T-helper 1 cell treated with Interleukin-12 subunit alpha and Interleukin-12 subunit beta and Interleukin-4 antibody, amounts not matched to agents 30 ng/mL and 1 ng/mL, for 36 hours (primary cell): ENCODE data around the gene GATC. TPM values are rescaled to one million over a fixed set of nuclear protein-coding genes. Genes with fewer than 3 reads are reported as not detected.

Experiments
- intact Hi-C: fragments of 100-400 bp; cut with micrococcal nuclease; formaldehyde crosslinking; loops from one replicate; pipeline ENCODE4 v1.15.1; 2024
- total RNA-seq: library from RNA; stranded (reverse); gene quantifications from 2 replicates; pipeline ENCODE4 v1.2.3, GENCODE V29; 2022

Gene GATC
- total RNA-seq, 1 donor from 2014 or later = 37.3 TPM

GRCh38 chr12:120495731-120496412 is 49.6 kb downstream of the GATC start, which contains the start of gene DYNLL1:
DYNLL1 (plus strand) TSS chr12:120496113; CDS start chr12:120496422, 309 bp downstream.
- intact Hi-C loops = loop anchor here (1.0 kb wide), 10 partner anchors 27 to 205 kb away; partner anchors contain the start of genes COQ5, COX6A1, GATC and MLEC

- intact Hi-C loops = loop anchor here (1.0 kb wide), 9 partner anchors 27 to 191 kb away; partner anchors contain the start of genes COQ5, COX6A1, GATC and MLEC
These were observed 50.4 kb downstream of the GATC start for GRCh38 chr12:120496413-120497340.

GRCh38 chr12:120497524-120498150 is 51.4 kb downstream of the GATC start:
- intact Hi-C loops = no loop called here

- intact Hi-C loops = no loop called here
These were observed 52.7 kb downstream of the GATC start for GRCh38 chr12:120498870-120499515.

- intact Hi-C loops = no loop called here
These were observed 54.3 kb downstream of the GATC start for GRCh38 chr12:120500581-120500980.

- intact Hi-C loops = no loop called here
These were observed 58.3 kb downstream of the GATC start for GRCh38 chr12:120504587-120504986.

DNA sequence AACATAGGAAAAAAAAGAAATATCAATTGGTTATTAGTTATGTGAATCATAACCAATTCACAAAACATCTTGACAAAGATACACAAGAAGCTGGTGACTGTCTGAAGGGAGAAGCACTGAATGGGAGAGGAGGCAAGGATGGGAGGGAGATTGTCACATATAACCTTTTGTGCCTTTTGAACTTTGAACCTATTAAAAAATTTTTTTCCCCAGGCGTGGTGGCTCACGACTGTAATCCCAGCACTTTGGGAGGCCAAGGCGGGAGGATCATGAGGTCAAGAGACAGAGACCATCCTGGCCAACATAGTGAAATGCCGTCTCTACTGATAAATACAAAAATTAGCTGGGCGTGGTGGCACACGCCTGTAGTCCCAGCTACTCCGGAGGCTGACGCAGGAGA is 62.3 kb downstream of the GATC start:
- intact Hi-C loops = no loop called here

Other genes starting within 250 kb of the GATC start
- gene RPLP0, start 245.3 kb upstream of the GATC start, total RNA-seq = 1,912 and 1,920 TPM in 2 replicates
- 197 TPM in 2 replicates for gene PXN, start 180.7 kb upstream of the GATC start, total RNA-seq
- gene RNU4-2, start 154.5 kb upstream of the GATC start, total RNA-seq = 6,804 and 7,048 TPM in 2 replicates
- 2,820 and 2,977 TPM in 2 replicates for gene RNU4-1, start 153.2 kb upstream of the GATC start, total RNA-seq
- 1.6 and 3.0 TPM in 2 replicates for gene SIRT4, start 144.1 kb upstream of the GATC start, total RNA-seq
- not detected in 2 replicates for gene PLA2G1B, start 118.7 kb upstream of the GATC start, total RNA-seq
- not detected in 2 replicates for gene MSI1, start 77.3 kb upstream of the GATC start, total RNA-seq
- 266 and 280 TPM in 2 replicates for gene COX6A1, start 8.3 kb upstream of the GATC start, total RNA-seq
- 41.4 and 41.5 TPM in 2 replicates for gene TRIAP1, start 60 bp upstream of the GATC start, total RNA-seq
- gene SRSF9, start 23.3 kb downstream of the GATC start, total RNA-seq = 182 and 184 TPM in 2 replicates
- 331 and 341 TPM in 2 replicates for gene DYNLL1, start 49.7 kb downstream of the GATC start, total RNA-seq
- gene COQ5, start 82.7 kb downstream of the GATC start, total RNA-seq = 26.3 and 29.0 TPM in 2 replicates
- 172 and 187 TPM in 2 replicates for gene RNF10, start 87.9 kb downstream of the GATC start, total RNA-seq
- gene POP5, start 135.0 kb downstream of the GATC start, total RNA-seq = 65.7 and 67.6 TPM in 2 replicates
- gene CABP1, start 194.2 kb downstream of the GATC start, total RNA-seq = 0.29 and 0.32 TPM in 2 replicates
- 129 TPM in 2 replicates for gene MLEC, start 240.7 kb downstream of the GATC start, total RNA-seq